ENCODE results near the gene NLRC3.

GRCh38 chr16:3541527-3542155 is 35.6 kb downstream of the NLRC3 start:
- TF ChIP-seq CTCF (IDR thresholded peaks at IDR 0.05) (no peak), POLR2A (IDR thresholded peaks at IDR 0.05) (no peak)
